A673 (cell line): ENCODE results near the gene SSTR1. TPM values are rescaled to one million over a fixed set of nuclear protein-coding genes. Genes with fewer than 3 reads are reported as not detected.

ENCODE experiments used
- BruUV-seq: library from RNA; stranded (reverse); fragments of 400-500 nt; replicated peaks from 2 replicates; lab custom pipeline; 2021; lab: Mats Ljungman, UMichigan
- CTCF ChIA-PET: fragments of 300-600 bp; sonication (Branson Sonifier 250); formaldehyde crosslinking; loops from one replicate; lab custom pipeline; 2022; ENCODE audit warnings: antibody characterized with exemption; lab: Charles Lee
- POLR2A ChIA-PET: fragments of 300-600 bp; sonication (Branson Sonifier 250); formaldehyde crosslinking; loops from one replicate; lab custom pipeline; 2022; ENCODE audit warnings: antibody characterized with exemption; ENCODE audit not compliant: low non-redundant PET; lab: Charles Lee
- DNase-seq: peaks from one replicate; pipeline ENCODE4 v3.0.0-alpha.2; 2015; ENCODE audit warnings: low spot score
- H3K27ac ChIP-seq: fragments of 200-600 bp; sonication (generic); 2 replicates; pipeline ENCODE4 v1.5.1; 2016; ENCODE audit warnings: mixed run types, low read depth, mild to moderate bottlenecking, mixed read lengths, antibody characterized with exemption, low read length; ENCODE audit not compliant: poor library complexity, severe bottlenecking
- H3K27me3 ChIP-seq: fragments of 200-600 bp; sonication (generic); replicated peaks from 2 replicates; pipeline ENCODE4 v1.6.1; 2017; ENCODE audit warnings: mixed run types, low read depth, mild to moderate bottlenecking, mixed read lengths, antibody characterized with exemption, low read length; ENCODE audit not compliant: insufficient read depth, poor library complexity
- H3K36me3 ChIP-seq: fragments of 200-600 bp; sonication (generic); 2 replicates; pipeline ENCODE4 v1.6.1; 2016; ENCODE audit warnings: mixed run types, mild to moderate bottlenecking, mixed read lengths, antibody characterized with exemption, low read length; ENCODE audit not compliant: insufficient read depth, poor library complexity, severe bottlenecking
- H3K4me1 ChIP-seq: fragments of 200-600 bp; sonication (generic); 2 replicates; pipeline ENCODE4 v1.6.1; 2017; ENCODE audit warnings: mixed run types, mild to moderate bottlenecking, mixed read lengths, antibody characterized with exemption, low read length; ENCODE audit not compliant: insufficient read depth, poor library complexity, severe bottlenecking
- H3K4me3 ChIP-seq: fragments of 200-600 bp; sonication (generic); 2 replicates; pipeline ENCODE4 v1.5.1; 2016; ENCODE audit warnings: low read depth, mixed run types, mild to moderate bottlenecking, mixed read lengths, low read length; ENCODE audit not compliant: poor library complexity, severe bottlenecking
- H3K9me3 ChIP-seq: fragments of 200-600 bp; sonication (generic); 2 replicates; pipeline ENCODE4 v1.6.1; 2016; ENCODE audit warnings: mixed run types, low read depth, mild to moderate bottlenecking, mixed read lengths, antibody characterized with exemption, low read length; ENCODE audit not compliant: poor library complexity, severe bottlenecking
- CTCF ChIP-seq: fragments of 300-800, 200-600 bp; sonication (generic); conservative IDR thresholded peaks from 2 replicates; pipeline ENCODE4 v1.5.1; 2017; ENCODE audit warnings: low read depth, mild to moderate bottlenecking, antibody characterized with exemption, low read length, moderate library complexity, mixed read lengths
- EZH2 ChIP-seq: fragments of 200-600 bp; sonication (generic); IDR thresholded peaks from 2 replicates; pipeline ENCODE4 v1.6.1; 2017; ENCODE audit warnings: borderline replicate concordance, low read depth, mild to moderate bottlenecking, mixed read lengths, antibody characterized with exemption, low read length; ENCODE audit not compliant: poor library complexity, severe bottlenecking
- intact Hi-C: fragments of 100-400 bp; cut with micrococcal nuclease; formaldehyde crosslinking; loops from one replicate; pipeline ENCODE4 v1.10.0; 2022; ENCODE audit not compliant: unreplicated experiment
- total RNA-seq: library from RNA; stranded (reverse); gene quantifications from 2 replicates; pipeline ENCODE4 v1.2.3, GENCODE V29; 2021

The SSTR1 gene
- total RNA-seq, 1 experiment from 2014 or later, result 3.8 TPM

- peaks cover 12% of the 10 kb centered on the region for H3K4me1 ChIP-seq
- intact Hi-C loops, result no loop called here
- H3K4me3 ChIP-seq, result no peak overlapping the region
- BruUV-seq, result no TSS peak
- TF ChIP-seq CTCF, result no peak
- no peak for DNase-seq
- no peaks in the 10 kb centered on the region for H3K27me3 ChIP-seq
- H3K36me3 ChIP-seq, result no peaks in the 10 kb centered on the region
- ChIA-PET CTCF (no interaction called here), POLR2A (no interaction called here)
- no peak overlapping the region for H3K27ac ChIP-seq
- no peaks in the 10 kb centered on the region for H3K9me3 ChIP-seq
These were observed 8.6 kb upstream of the SSTR1 start for GRCh38 chr14:38199076-38199475.

DNA sequence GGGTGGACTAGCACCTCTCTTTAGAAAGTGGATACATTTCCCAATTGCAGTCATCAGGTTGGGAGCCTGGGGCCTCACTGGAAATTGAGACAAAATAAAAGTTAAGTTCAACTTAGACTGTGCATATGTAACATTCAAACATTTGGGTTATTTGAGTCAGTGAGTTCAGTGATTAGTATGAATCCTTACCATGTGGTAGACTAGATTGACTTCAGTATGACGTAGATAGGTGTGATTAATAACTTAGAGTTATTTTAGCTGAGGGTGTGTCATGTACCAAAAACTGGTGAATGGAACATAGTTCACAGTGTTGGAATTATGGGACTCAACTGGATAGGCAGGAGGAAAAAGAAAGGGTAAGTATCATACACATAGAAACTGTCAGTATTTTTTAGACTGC lies 8.0 kb upstream of the SSTR1 start:
- no peak for TF ChIP-seq CTCF
- TF ChIP-seq EZH2, result no peak
- Histone ChIP-seq H3K36me3 (no peaks in the 10 kb centered on the region), H3K27ac (no peak overlapping the region), H3K4me3 (no peak overlapping the region), H3K9me3 (no peaks in the 10 kb centered on the region), H3K27me3 (no peaks in the 10 kb centered on the region), H3K4me1 (peaks cover 12% of the 10 kb centered on the region)
- ChIA-PET CTCF (no interaction called here), POLR2A (no interaction called here)
- no TSS peak for BruUV-seq
- DNase-seq, result no peak
- intact Hi-C loops, result no loop called here

- no peak for TF ChIP-seq EZH2
- no peak for TF ChIP-seq CTCF
- DNase-seq, result no peak
- Histone ChIP-seq H3K27ac (no peak overlapping the region), H3K36me3 (no peaks in the 10 kb centered on the region), H3K4me3 (no peak overlapping the region), H3K27me3 (no peaks in the 10 kb centered on the region), H3K9me3 (peaks cover 2% of the 10 kb centered on the region), H3K4me1 (peaks cover 12% of the 10 kb centered on the region)
- intact Hi-C loops, result no loop called here
- ChIA-PET CTCF (no interaction called here), POLR2A (no interaction called here)
- no TSS peak for BruUV-seq
These were observed 6.4 kb upstream of the SSTR1 start for GRCh38 chr14:38201137-38201828.
